ENCODE results near the gene PHF2. TPM values are rescaled to one million over a fixed set of nuclear protein-coding genes. Genes with fewer than 3 reads are reported as not detected.

The PHF2 gene
- 14.2 and 14.9 TPM in 2 replicates for total RNA-seq

GRCh38 chr9:93576258-93577077 lies at the start of gene PHF2:
PHF2 (plus strand) TSS chr9:93576584; CDS start chr9:93576774, 190 bp downstream.
- DNase-seq (ENCODE audit: low read depth, low spot score), result no peak

- no peak for DNase-seq (ENCODE audit: low read depth, low spot score)
Measured at GRCh38 chr9:93531374-93531773, 45.0 kb upstream of the PHF2 start.

GRCh38 chr9:93532141-93532540 lies 44.2 kb upstream of the PHF2 start:
- DNase-seq (ENCODE audit: low read depth, low spot score), result no peak

- no peak for DNase-seq (ENCODE audit: low read depth, low spot score)
Measured at GRCh38 chr9:93533863-93534262, 42.5 kb upstream of the PHF2 start.

GRCh38 chr9:93536167-93536566 lies 40.2 kb upstream of the PHF2 start:
- no peak for DNase-seq (ENCODE audit: low read depth, low spot score)

GRCh38 chr9:93536874-93537273 lies 39.5 kb upstream of the PHF2 start:
- DNase-seq (ENCODE audit: low read depth, low spot score), result no peak

- DNase-seq (ENCODE audit: low read depth, low spot score), result no peak
Measured at GRCh38 chr9:93540305-93540704, 36.1 kb upstream of the PHF2 start.

GRCh38 chr9:93541005-93541404 lies 35.4 kb upstream of the PHF2 start:
- no peak for DNase-seq (ENCODE audit: low read depth, low spot score)

- no peak for DNase-seq (ENCODE audit: low read depth, low spot score)
Measured at GRCh38 chr9:93541581-93542349, 34.6 kb upstream of the PHF2 start.

- no peak for DNase-seq (ENCODE audit: low read depth, low spot score)
Measured at GRCh38 chr9:93543117-93543516, 33.3 kb upstream of the PHF2 start.

- DNase-seq (ENCODE audit: low read depth, low spot score), result no peak
Measured at GRCh38 chr9:93546356-93546755, 30.0 kb upstream of the PHF2 start.

- no peak for DNase-seq (ENCODE audit: low read depth, low spot score)
Measured at GRCh38 chr9:93549611-93550010, 26.8 kb upstream of the PHF2 start.

- no peak for DNase-seq (ENCODE audit: low read depth, low spot score)
Measured at GRCh38 chr9:93552923-93553322, 23.5 kb upstream of the PHF2 start.

GRCh38 chr9:93555370-93555769 lies 21.0 kb upstream of the PHF2 start:
- DNase-seq (ENCODE audit: low read depth, low spot score), result no peak

- DNase-seq (ENCODE audit: low read depth, low spot score), result no peak
Measured at GRCh38 chr9:93557366-93558137, 18.8 kb upstream of the PHF2 start.

GRCh38 chr9:93558503-93558902 lies 17.9 kb upstream of the PHF2 start:
- DNase-seq (ENCODE audit: low read depth, low spot score), result no peak

- no peak for DNase-seq (ENCODE audit: low read depth, low spot score)
Measured at GRCh38 chr9:93560991-93561390, 15.4 kb upstream of the PHF2 start.

- DNase-seq (ENCODE audit: low read depth, low spot score), result no peak
Measured at GRCh38 chr9:93562157-93562556, 14.2 kb upstream of the PHF2 start.

GRCh38 chr9:93565089-93565488 lies 11.3 kb upstream of the PHF2 start:
- DNase-seq (ENCODE audit: low read depth, low spot score), result no peak

GRCh38 chr9:93566408-93567270 lies 9.7 kb upstream of the PHF2 start:
- DNase-seq (ENCODE audit: low read depth, low spot score), result peak; percentile 84

Measured in pulmonary artery endothelial cell (primary cell).